Mesenchymal stem cell (in vitro differentiated cells and primary cell): ENCODE results near the gene PPP3CA.

Experiments
- DNase-seq: peaks from one replicate; pipeline ENCODE4 v3.0.0-alpha.2; 2013
- H2AFZ ChIP-seq: one replicate; pipeline ENCODE4 v1.6.1; 2013; ENCODE audit warnings: low read depth, mild to moderate bottlenecking, control low read depth, inconsistent platforms, low read length, moderate library complexity
- H2AK5ac ChIP-seq: 2 replicates; pipeline ENCODE4 v1.6.1; 2013; ENCODE audit warnings: low read length, moderate library complexity, mild to moderate bottlenecking, inconsistent platforms; ENCODE audit not compliant: severe bottlenecking
- H2BK120ac ChIP-seq: one replicate; pipeline ENCODE4 v1.6.1; 2013; ENCODE audit warnings: low read depth, mild to moderate bottlenecking, inconsistent platforms, low read length, moderate library complexity
- H2BK12ac ChIP-seq, 2 experiments: one replicate each; pipeline ENCODE4 v1.6.1; 2013; ENCODE audit warnings: inconsistent platforms in 2 of 2, low read length in 2 of 2, mild to moderate bottlenecking in 2 of 2, moderate library complexity in 2 of 2, control low read depth in 1 of 2
- H2BK15ac ChIP-seq: one replicate; pipeline ENCODE4 v1.6.1; 2013; ENCODE audit warnings: mild to moderate bottlenecking, low read depth, inconsistent platforms; ENCODE audit not compliant: poor library complexity, severe bottlenecking
- H2BK5ac ChIP-seq: 2 replicates; pipeline ENCODE4 v1.6.1; 2013; ENCODE audit warnings: low read depth, mild to moderate bottlenecking, low read length, control low read depth, inconsistent platforms; ENCODE audit not compliant: poor library complexity, severe bottlenecking
- H3K14ac ChIP-seq, 2 experiments: one replicate each; pipeline ENCODE4 v1.6.1; 2013; ENCODE audit warnings: inconsistent platforms in 2 of 2, low read length in 2 of 2, control low read depth in 1 of 2, mild to moderate bottlenecking in 1 of 2, moderate library complexity in 1 of 2
- H3K18ac ChIP-seq, 2 experiments: one replicate each; pipeline ENCODE4 v1.6.1; 2013; ENCODE audit warnings: inconsistent platforms in 2 of 2, low read length in 2 of 2, control low read depth in 1 of 2, low read depth in 1 of 2, mild to moderate bottlenecking in 1 of 2
- H3K23ac ChIP-seq, 2 experiments: one replicate each; pipeline ENCODE4 v1.6.1; 2013; ENCODE audit warnings: inconsistent platforms in 2 of 2, low read length in 2 of 2, mild to moderate bottlenecking in 2 of 2, moderate library complexity in 2 of 2, control low read depth in 1 of 2
- H3K27ac ChIP-seq: 2 replicates; pipeline ENCODE4 v1.5.1; 2013; ENCODE audit warnings: mild to moderate bottlenecking, moderate library complexity, low read length, control low read depth, inconsistent platforms; ENCODE audit not compliant: poor library complexity, severe bottlenecking
- H3K27me3 ChIP-seq, 2 experiments: 2 replicates each; pipeline versions ENCODE4 v1.6.1 to v1.7.0; 2013; ENCODE audit warnings: low read length in 2 of 2, mild to moderate bottlenecking in 2 of 2, moderate library complexity in 2 of 2, control low read depth in 1 of 2, inconsistent platforms in 1 of 2; ENCODE audit not compliant: control insufficient read depth in 1 of 2, insufficient read depth in 1 of 2
- H3K36me3 ChIP-seq, 2 experiments: 2 replicates each; pipeline versions ENCODE4 v1.6.1 to v1.7.0; 2013; ENCODE audit warnings: low read length in 2 of 2, control low read depth in 1 of 2, inconsistent platforms in 1 of 2, low read depth in 1 of 2, mild to moderate bottlenecking in 1 of 2; ENCODE audit not compliant: insufficient read depth in 2 of 2, control insufficient read depth in 1 of 2
- H3K4ac ChIP-seq, 2 experiments: one replicate each; pipeline ENCODE4 v1.6.1; 2013; ENCODE audit warnings: inconsistent platforms in 2 of 2, low read length in 2 of 2, mild to moderate bottlenecking in 2 of 2, moderate library complexity in 2 of 2, control low read depth in 1 of 2, low read depth in 1 of 2
- H3K4me1 ChIP-seq: 2 replicates; pipeline ENCODE4 v1.6.1; 2013; ENCODE audit warnings: low read depth, low read length, control low read depth; ENCODE audit not compliant: control insufficient read depth, insufficient read depth
- H3K4me2 ChIP-seq: 2 replicates; pipeline ENCODE4 v1.6.1; 2013; ENCODE audit warnings: low read length, mild to moderate bottlenecking, inconsistent platforms; ENCODE audit not compliant: poor library complexity, severe bottlenecking
- H3K4me3 ChIP-seq, 2 experiments: 2 replicates each; pipeline versions ENCODE4 v1.5.1 to v1.7.0; 2013; ENCODE audit warnings: low read length in 2 of 2, mild to moderate bottlenecking in 2 of 2, control low read depth in 1 of 2, low read depth in 1 of 2; ENCODE audit not compliant: insufficient read depth in 1 of 2
- H3K79me1 ChIP-seq: replicated peaks from 2 replicates; pipeline ENCODE4 v1.6.1; 2013; ENCODE audit warnings: mild to moderate bottlenecking, control low read depth, low read length, inconsistent platforms; ENCODE audit not compliant: poor library complexity, severe bottlenecking
- H3K9ac ChIP-seq: 2 replicates; pipeline ENCODE4 v1.7.0; 2013; ENCODE audit warnings: mild to moderate bottlenecking, low read length, moderate library complexity
- H3K9me3 ChIP-seq: 2 replicates; pipeline ENCODE4 v1.7.0; 2013; ENCODE audit warnings: mild to moderate bottlenecking, low read length; ENCODE audit not compliant: control insufficient read depth
- H4K8ac ChIP-seq: one replicate; pipeline ENCODE4 v1.6.1; 2013; ENCODE audit warnings: inconsistent platforms, mild to moderate bottlenecking, low read length, moderate library complexity
- H4K91ac ChIP-seq: one replicate; pipeline ENCODE4 v1.6.1; 2013; ENCODE audit warnings: mild to moderate bottlenecking, low read length, inconsistent platforms
- WGBS: methylation state at CpG from one replicate; pipeline ENCODE4 v1.1.7; 2013; ENCODE audit warnings: mixed read lengths; 5-methylcytosine and 5-hydroxymethylcytosine counted together

The PPP3CA gene

DNA sequence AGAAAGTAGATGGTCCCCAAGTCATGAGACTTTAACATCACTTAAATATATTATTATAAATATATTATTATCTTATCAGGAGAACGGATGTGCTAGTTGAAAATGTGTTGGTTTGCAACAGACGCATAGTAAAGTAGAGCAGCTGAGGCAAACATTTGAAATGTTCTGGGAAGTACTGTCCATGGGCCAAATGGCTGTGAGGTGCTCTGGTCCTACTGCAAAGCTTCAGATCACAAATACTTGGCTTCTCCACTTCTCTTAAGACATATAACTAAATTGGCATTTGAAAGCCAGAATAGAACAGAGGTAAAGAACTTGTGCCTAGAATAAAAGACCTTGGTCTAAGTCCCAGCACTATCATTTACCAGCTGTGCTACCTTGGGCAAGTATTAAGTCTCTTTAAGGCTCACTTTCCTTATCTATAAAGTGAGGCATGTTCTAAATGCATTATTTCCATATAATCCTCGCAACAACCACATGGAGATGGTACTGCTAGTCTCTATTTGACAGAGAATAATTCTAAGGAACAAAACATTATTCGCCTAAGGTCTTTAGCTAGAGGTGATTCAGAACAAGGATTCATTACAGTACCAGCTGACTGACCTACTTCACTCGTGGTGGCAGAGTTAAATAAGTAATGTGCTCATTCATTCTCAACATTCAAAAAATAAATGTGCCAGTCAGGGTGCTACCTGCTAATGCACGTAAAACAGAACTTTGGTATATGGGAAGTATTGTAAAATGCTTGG, 297.1 kb downstream of the PPP3CA start:
- Histone ChIP-seq H2BK120ac (no peak overlapping the region), H3K27ac (no peak overlapping the region), H3K27me3 (no peaks in the 10 kb centered on the region), H3K14ac (no peak overlapping the region), H3K9me3 (no peaks in the 10 kb centered on the region), H3K4me1 (no peaks in the 10 kb centered on the region), H3K79me1 (no peaks in the 10 kb centered on the region), H3K4me2 (no peak overlapping the region), H3K23ac (no peak overlapping the region), H2BK5ac (no peak overlapping the region), H3K9ac (no peak overlapping the region), H4K91ac (no peak overlapping the region), H3K4me3 (no peak overlapping the region), H3K36me3 (peaks cover 0 to 7% of the 10 kb centered on the region in 2 experiments), H2AK5ac (no peak overlapping the region), H3K18ac (no peak overlapping the region), H3K4ac (no peak overlapping the region), H4K8ac (no peak overlapping the region), H2BK15ac (no peak overlapping the region), H2BK12ac (no peak overlapping the region), H2AFZ (no peak overlapping the region)
- 100% methylated on average over 5 of the region's 6 CpGs for WGBS
- DNase-seq = no peak

DNA sequence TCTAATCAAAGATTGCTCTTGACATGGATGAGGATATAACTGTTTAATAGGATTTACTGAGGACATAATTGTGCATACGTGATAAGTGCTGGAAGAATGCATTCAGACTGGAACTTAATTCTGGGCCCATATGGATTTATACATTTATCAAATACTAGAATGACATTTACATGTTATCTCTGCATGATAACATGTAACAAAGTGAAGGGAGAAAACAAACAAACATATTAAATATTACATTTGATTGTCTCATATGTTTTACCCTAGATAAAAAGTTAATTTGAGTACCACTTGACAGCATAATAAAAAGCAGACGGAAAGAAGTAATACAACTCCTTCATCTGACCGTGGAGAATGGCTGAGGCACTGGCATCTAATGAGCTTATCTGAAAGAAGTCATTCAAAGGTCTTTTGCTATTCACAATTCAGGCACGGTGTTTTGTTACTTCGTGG, 297.8 kb downstream of the PPP3CA start:
- no peak overlapping the region for H2BK5ac ChIP-seq

GRCh38 chr4:101044766-101045165, 302.6 kb downstream of the PPP3CA start:
- no peaks in the 10 kb centered on the region for H3K27me3 ChIP-seq
- no peaks in the 10 kb centered on the region for H3K4me1 ChIP-seq
- H2AK5ac ChIP-seq = no peak overlapping the region
- no peak overlapping the region for H2BK15ac ChIP-seq
- H3K79me1 ChIP-seq = peaks cover 1% of the 10 kb centered on the region
- H2AFZ ChIP-seq = no peak overlapping the region
- H3K18ac ChIP-seq = no peak overlapping the region
- WGBS = 90% methylated on average over 1 of the region's 1 CpG
- peaks cover 0 to 22% of the 10 kb centered on the region in 2 experiments for H3K36me3 ChIP-seq
- no peak overlapping the region for H3K4ac ChIP-seq
- no peak overlapping the region for H2BK120ac ChIP-seq
- no peak for DNase-seq
- no peak overlapping the region for H4K91ac ChIP-seq
- H3K27ac ChIP-seq = no peak overlapping the region
- no peak overlapping the region for H3K4me3 ChIP-seq
- no peak overlapping the region for H2BK5ac ChIP-seq
- no peak overlapping the region for H3K4me2 ChIP-seq
- H2BK12ac ChIP-seq = no peak overlapping the region
- no peak overlapping the region for H4K8ac ChIP-seq
- H3K9me3 ChIP-seq = no peaks in the 10 kb centered on the region
- H3K23ac ChIP-seq = no peak overlapping the region
- no peak overlapping the region for H3K9ac ChIP-seq
- H3K14ac ChIP-seq = no peak overlapping the region

More for the DNA sequence above, 297.8 kb downstream of the PPP3CA start:
- DNase-seq = no peak
- Histone ChIP-seq H3K14ac (no peak overlapping the region), H4K91ac (no peak overlapping the region), H3K9me3 (no peaks in the 10 kb centered on the region), H3K79me1 (no peaks in the 10 kb centered on the region), H3K27ac (no peak overlapping the region), H3K4ac (no peak overlapping the region), H3K4me2 (no peak overlapping the region), H3K4me1 (no peaks in the 10 kb centered on the region), H3K18ac (no peak overlapping the region), H3K36me3 (peaks cover 0 to 13% of the 10 kb centered on the region in 2 experiments), H3K4me3 (no peak overlapping the region), H2BK15ac (no peak overlapping the region), H2AFZ (no peak overlapping the region), H2BK120ac (no peak overlapping the region), H3K27me3 (no peaks in the 10 kb centered on the region), H3K9ac (no peak overlapping the region), H3K23ac (no peak overlapping the region), H2AK5ac (no peak overlapping the region), H2BK12ac (no peak overlapping the region), H4K8ac (no peak overlapping the region)
- WGBS = 88% methylated on average over 5 of the region's 5 CpGs

DNA sequence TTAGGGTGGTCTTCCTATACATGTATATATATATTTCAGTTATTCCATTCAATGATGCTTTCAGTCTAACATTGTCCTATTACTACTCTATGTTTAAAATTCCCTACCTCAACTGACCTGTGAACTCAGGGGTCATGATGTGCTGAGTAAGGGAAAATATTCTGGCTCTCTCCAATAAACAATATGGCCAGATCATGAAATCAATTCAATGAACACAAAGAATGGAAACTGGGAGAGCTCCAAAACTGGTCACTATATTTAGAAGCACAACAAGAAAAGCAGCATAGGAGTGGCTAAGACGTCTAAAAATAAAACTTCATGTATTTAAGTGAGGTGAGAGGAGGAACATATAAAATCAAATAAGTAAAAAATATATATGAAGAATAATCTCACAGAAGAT, 304.5 kb downstream of the PPP3CA start:
- H3K18ac ChIP-seq = no peak overlapping the region
- peaks cover 0 to 37% of the 10 kb centered on the region in 2 experiments for H3K36me3 ChIP-seq
- no peak overlapping the region for H3K4me3 ChIP-seq
- H2BK120ac ChIP-seq = no peak overlapping the region
- no peak overlapping the region for H2BK5ac ChIP-seq
- no peak overlapping the region for H2AK5ac ChIP-seq
- H3K4me1 ChIP-seq = no peaks in the 10 kb centered on the region
- no peak overlapping the region for H3K4me2 ChIP-seq
- H3K4ac ChIP-seq = no peak overlapping the region
- no peak overlapping the region for H2BK12ac ChIP-seq
- H3K23ac ChIP-seq = no peak overlapping the region
- H2AFZ ChIP-seq = no peak overlapping the region
- no peak for DNase-seq
- H3K9ac ChIP-seq = no peak overlapping the region
- no peaks in the 10 kb centered on the region for H3K27me3 ChIP-seq
- H2BK15ac ChIP-seq = no peak overlapping the region
- no CpG with 5 or more reads among the region's 1 CpG for WGBS
- peaks cover 1% of the 10 kb centered on the region for H3K79me1 ChIP-seq
- no peak overlapping the region for H4K8ac ChIP-seq
- H3K27ac ChIP-seq = no peak overlapping the region
- no peak overlapping the region for H4K91ac ChIP-seq
- H3K14ac ChIP-seq = no peak overlapping the region
- H3K9me3 ChIP-seq = no peaks in the 10 kb centered on the region
